Ishikawa (cell line): ENCODE data around the gene SMOC1.

Experiments
- CEBPB ChIP-seq: IDR thresholded peaks from 2 replicates; pipeline ENCODE4 v1.6.1; 2012
- EP300 ChIP-seq: IDR thresholded peaks from 2 replicates; pipeline ENCODE4 v1.6.1; 2012; ENCODE audit warnings: borderline replicate concordance
- NFIC ChIP-seq: IDR thresholded peaks from 2 replicates; pipeline ENCODE4 v1.6.1; 2012
- RAD21 ChIP-seq: IDR thresholded peaks from 2 replicates; pipeline ENCODE4 v1.6.1; 2012; ENCODE audit warnings: low read depth
- TAF1 ChIP-seq: IDR thresholded peaks from 2 replicates; pipeline ENCODE4 v1.6.1; 2012; ENCODE audit warnings: low read depth, mild to moderate bottlenecking
- TCF12 ChIP-seq: IDR thresholded peaks from 2 replicates; pipeline ENCODE4 v1.6.1; 2012; ENCODE audit warnings: low read depth
- TEAD4 ChIP-seq: IDR thresholded peaks from 2 replicates; pipeline ENCODE4 v1.6.1; 2012
- YY1 ChIP-seq: IDR thresholded peaks from 2 replicates; pipeline ENCODE4 v1.6.1; 2012; ENCODE audit warnings: low read depth
- TF ChIP-seq, protein P1 (sequence below): IDR thresholded peaks from 2 replicates; pipeline ENCODE4 v1.6.1; 2012
- TF ChIP-seq, protein P2 (sequence below): IDR thresholded peaks from 2 replicates; pipeline ENCODE4 v1.6.1; 2012
- TF ChIP-seq, protein P3 (sequence below): IDR thresholded peaks from 2 replicates; pipeline ENCODE4 v1.6.1; 2012; ENCODE audit warnings: low read depth, mild to moderate bottlenecking

DNA sequence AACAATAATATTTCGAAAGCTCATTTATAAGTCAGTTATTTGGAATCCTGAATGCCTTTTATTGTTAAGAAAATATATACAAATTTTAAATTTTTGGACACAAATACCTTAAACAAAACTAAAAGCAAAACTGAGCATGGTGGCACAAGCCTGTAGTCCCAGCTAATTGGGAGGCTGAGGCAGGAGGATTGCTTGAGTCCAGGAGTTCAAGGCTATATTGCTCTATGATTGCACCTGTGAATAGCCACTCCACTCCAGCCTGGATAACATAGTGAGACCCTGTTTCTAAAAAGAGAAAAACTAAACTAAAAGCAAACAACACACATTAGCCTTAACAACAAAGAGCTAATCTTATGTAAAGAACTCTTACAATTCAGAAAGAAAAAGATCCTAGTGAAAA is 78.8 kb downstream of the SMOC1 start:
- TF ChIP-seq TCF12 = no peak
- TF ChIP-seq YY1 = no peak
- TF ChIP-seq RAD21 = no peak
- no peak for TF ChIP-seq CEBPB
- TF ChIP-seq EP300 = no peak
- TF ChIP-seq, protein P1, sequence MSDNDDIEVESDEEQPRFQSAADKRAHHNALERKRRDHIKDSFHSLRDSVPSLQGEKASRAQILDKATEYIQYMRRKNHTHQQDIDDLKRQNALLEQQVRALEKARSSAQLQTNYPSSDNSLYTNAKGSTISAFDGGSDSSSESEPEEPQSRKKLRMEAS = no peak
- no peak for TF ChIP-seq NFIC
- TF ChIP-seq, protein P2, sequence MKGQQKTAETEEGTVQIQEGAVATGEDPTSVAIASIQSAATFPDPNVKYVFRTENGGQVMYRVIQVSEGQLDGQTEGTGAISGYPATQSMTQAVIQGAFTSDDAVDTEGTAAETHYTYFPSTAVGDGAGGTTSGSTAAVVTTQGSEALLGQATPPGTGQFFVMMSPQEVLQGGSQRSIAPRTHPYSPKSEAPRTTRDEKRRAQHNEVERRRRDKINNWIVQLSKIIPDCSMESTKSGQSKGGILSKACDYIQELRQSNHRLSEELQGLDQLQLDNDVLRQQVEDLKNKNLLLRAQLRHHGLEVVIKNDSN = no peak
- no peak for TF ChIP-seq TEAD4
- TF ChIP-seq, protein P3, sequence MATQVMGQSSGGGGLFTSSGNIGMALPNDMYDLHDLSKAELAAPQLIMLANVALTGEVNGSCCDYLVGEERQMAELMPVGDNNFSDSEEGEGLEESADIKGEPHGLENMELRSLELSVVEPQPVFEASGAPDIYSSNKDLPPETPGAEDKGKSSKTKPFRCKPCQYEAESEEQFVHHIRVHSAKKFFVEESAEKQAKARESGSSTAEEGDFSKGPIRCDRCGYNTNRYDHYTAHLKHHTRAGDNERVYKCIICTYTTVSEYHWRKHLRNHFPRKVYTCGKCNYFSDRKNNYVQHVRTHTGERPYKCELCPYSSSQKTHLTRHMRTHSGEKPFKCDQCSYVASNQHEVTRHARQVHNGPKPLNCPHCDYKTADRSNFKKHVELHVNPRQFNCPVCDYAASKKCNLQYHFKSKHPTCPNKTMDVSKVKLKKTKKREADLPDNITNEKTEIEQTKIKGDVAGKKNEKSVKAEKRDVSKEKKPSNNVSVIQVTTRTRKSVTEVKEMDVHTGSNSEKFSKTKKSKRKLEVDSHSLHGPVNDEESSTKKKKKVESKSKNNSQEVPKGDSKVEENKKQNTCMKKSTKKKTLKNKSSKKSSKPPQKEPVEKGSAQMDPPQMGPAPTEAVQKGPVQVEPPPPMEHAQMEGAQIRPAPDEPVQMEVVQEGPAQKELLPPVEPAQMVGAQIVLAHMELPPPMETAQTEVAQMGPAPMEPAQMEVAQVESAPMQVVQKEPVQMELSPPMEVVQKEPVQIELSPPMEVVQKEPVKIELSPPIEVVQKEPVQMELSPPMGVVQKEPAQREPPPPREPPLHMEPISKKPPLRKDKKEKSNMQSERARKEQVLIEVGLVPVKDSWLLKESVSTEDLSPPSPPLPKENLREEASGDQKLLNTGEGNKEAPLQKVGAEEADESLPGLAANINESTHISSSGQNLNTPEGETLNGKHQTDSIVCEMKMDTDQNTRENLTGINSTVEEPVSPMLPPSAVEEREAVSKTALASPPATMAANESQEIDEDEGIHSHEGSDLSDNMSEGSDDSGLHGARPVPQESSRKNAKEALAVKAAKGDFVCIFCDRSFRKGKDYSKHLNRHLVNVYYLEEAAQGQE = no peak
- no peak for TF ChIP-seq TAF1
